Panc1 (cell line): Measurements from ENCODE around the gene P2RX1. TPM values are rescaled to one million over a fixed set of nuclear protein-coding genes. Genes with fewer than 3 reads are reported as not detected.

Experiments used
- ATAC-seq: fragments of 200-7000 bp; cut with Tn5 transposase; 2 replicates; pipeline ENCODE4 v1.9.1; 2020; ENCODE audit warnings: mild to moderate bottlenecking, moderate library complexity
- BruUV-seq: library from RNA; stranded (reverse); fragments of 400-500 nt; replicated peaks from 2 replicates; lab custom pipeline; 2021; lab: Mats Ljungman, UMichigan
- CTCF ChIA-PET: fragments of 300-600 bp; sonication (Branson Sonifier 250); formaldehyde crosslinking; loops from one replicate; lab custom pipeline; 2022; ENCODE audit warnings: antibody characterized with exemption; lab: Charles Lee
- POLR2A ChIA-PET: fragments of 300-600 bp; sonication (Branson Sonifier 250); formaldehyde crosslinking; loops from one replicate; lab custom pipeline; 2022; ENCODE audit warnings: antibody characterized with exemption; lab: Charles Lee
- DNase-seq: peaks from one replicate; pipeline ENCODE4 v3.0.0-alpha.2; 2010; ENCODE audit warnings: low read depth, low spot score
- H3K27ac ChIP-seq: 2 replicates; pipeline ENCODE4 v1.5.1; 2011; ENCODE audit warnings: mild to moderate bottlenecking, low read length, inconsistent platforms
- H3K27me3 ChIP-seq: fragments of 200-500 bp; sonication (Bioruptor generic); 2 replicates; pipeline ENCODE4 v1.6.0; 2014; ENCODE audit warnings: low read length, inconsistent platforms; ENCODE audit not compliant: control insufficient read depth, insufficient read depth
- H3K36me3 ChIP-seq: fragments of 200-500 bp; sonication (Bioruptor generic); 2 replicates; pipeline ENCODE4 v1.5.1; 2014; ENCODE audit warnings: inconsistent platforms, mild to moderate bottlenecking, low read length, moderate library complexity; ENCODE audit not compliant: control insufficient read depth, insufficient read depth
- H3K4me1 ChIP-seq: 2 replicates; pipeline ENCODE4 v1.5.1; 2011; ENCODE audit warnings: inconsistent platforms, mild to moderate bottlenecking, low read length, moderate library complexity; ENCODE audit not compliant: control insufficient read depth, insufficient read depth
- H3K4me3 ChIP-seq, 2 experiments: 2 replicates each; pipeline ENCODE4 v1.5.1; 2011 to 2012; ENCODE audit warnings: low read depth in 2 of 2, low read length in 2 of 2, mild to moderate bottlenecking in 2 of 2, inconsistent platforms in 1 of 2, moderate library complexity in 1 of 2
- H3K9me3 ChIP-seq: fragments of 200-500 bp; sonication (Bioruptor generic); 2 replicates; pipeline ENCODE4 v1.5.1; 2014; ENCODE audit warnings: low read depth, mild to moderate bottlenecking, inconsistent platforms, low read length, moderate library complexity; ENCODE audit not compliant: control insufficient read depth, insufficient read depth
- CTCF ChIP-seq: fragments of 450-650 bp; IDR thresholded peaks from 2 replicates; pipeline ENCODE4 v1.5.1; 2017; ENCODE audit warnings: mild to moderate bottlenecking
- POLR2AphosphoS5 ChIP-seq: IDR thresholded peaks from 2 replicates; pipeline ENCODE4 v1.6.1; 2012; ENCODE audit warnings: mild to moderate bottlenecking, low read depth, low read length, moderate library complexity
- REST ChIP-seq, 2 experiments: IDR thresholded peaks; 2 replicates each; pipeline ENCODE4 v1.6.1; 2011 to 2012; ENCODE audit warnings: low read depth in 2 of 2, control low read depth in 1 of 2, low read length in 1 of 2, mild to moderate bottlenecking in 1 of 2, moderate library complexity in 1 of 2; ENCODE audit not compliant: insufficient read depth in 1 of 2
- SIN3A ChIP-seq: IDR thresholded peaks from 2 replicates; pipeline ENCODE4 v1.6.1; 2012; ENCODE audit warnings: low read depth, mild to moderate bottlenecking, low read length, moderate library complexity, borderline replicate concordance; ENCODE audit not compliant: insufficient read depth
- TCF7L2 ChIP-seq: IDR thresholded peaks from 2 replicates; pipeline ENCODE4 v1.6.1; 2011; ENCODE audit warnings: mild to moderate bottlenecking, low read depth, low read length, inconsistent platforms
- in situ Hi-C: cut with HindIII; loops from 2 replicates; pipeline ENCODE4 v1.10.0; 2016; ENCODE audit warnings: low sequenced_read_pairs, low pct_unique_long_range_greater_than_20kb
- intact Hi-C: fragments of 100-400 bp; cut with micrococcal nuclease; formaldehyde crosslinking; loops from one replicate; pipeline ENCODE4 v1.10.0; 2022; ENCODE audit not compliant: unreplicated experiment
- total RNA-seq: library from RNA; stranded (reverse); gene quantifications from one replicate; pipeline ENCODE4 v1.2.1, GENCODE V29; 2021; ENCODE audit not compliant: unreplicated experiment

P2RX1 gene
- total RNA-seq, 1 experiment from 2014 or later, result not detected

GRCh38 chr17:3848229-3848835 lies 67.9 kb downstream of the P2RX1 start:
- POLR2A ChIA-PET, result no interaction called here
- Histone ChIP-seq H3K27me3 (no peaks in the 10 kb centered on the region), H3K9me3 (no peaks in the 10 kb centered on the region), H3K36me3 (no peaks in the 10 kb centered on the region; the same call in 1 of the 2 replicates), H3K27ac (no peak overlapping the region), H3K4me1 (peaks cover 8% of the 10 kb centered on the region), H3K4me3 (no peak overlapping the region)
- no peak for DNase-seq
- no peak for ATAC-seq
- in situ Hi-C loops (no loop called here), intact Hi-C loops (no loop called here)
- no TSS peak for BruUV-seq
- TF ChIP-seq SIN3A (no peak), CTCF (no peak), TCF7L2 (no peak), REST (IDR thresholded peaks at IDR 0.05; ENCODE audit: insufficient read depth in 1 of 2, low read depth in 2 of 2, low read length in 1 of 2) (no peak), POLR2AphosphoS5 (no peak)
- CTCF ChIA-PET, result no interaction called here

GRCh38 chr17:3847165-3847670 lies 69.0 kb downstream of the P2RX1 start:
- TF ChIP-seq CTCF, result no peak
- TF ChIP-seq SIN3A, result no peak
- no peak for TF ChIP-seq TCF7L2
- TF ChIP-seq POLR2AphosphoS5, result no peak
- TF ChIP-seq REST (IDR thresholded peaks at IDR 0.05; ENCODE audit: insufficient read depth in 1 of 2, low read depth in 2 of 2, low read length in 1 of 2), result no peak
- intact Hi-C loops, result no loop called here

More at GRCh38 chr17:3847165-3847670, 69.0 kb downstream of the P2RX1 start:
- in situ Hi-C loops, result no loop called here
- Histone ChIP-seq H3K27ac (no peak overlapping the region), H3K36me3 (no peaks in the 10 kb centered on the region; the same call in 1 of the 2 replicates), H3K4me3 (no peak overlapping the region), H3K4me1 (peaks cover 8% of the 10 kb centered on the region), H3K27me3 (no peaks in the 10 kb centered on the region), H3K9me3 (no peaks in the 10 kb centered on the region)
- DNase-seq, result no peak
- no TSS peak for BruUV-seq
- ATAC-seq, result no peak
- CTCF ChIA-PET, result interaction anchor here (0.7 kb wide), 1 partner anchor 687 kb away, joined by 4 read pairs; no protein-coding TSS in a partner anchor
- POLR2A ChIA-PET, result no interaction called here
